ENCODE results near the gene SORCS3. TPM values are rescaled to one million over a fixed set of nuclear protein-coding genes. Genes with fewer than 3 reads are reported as not detected.

Gene SORCS3
- total RNA-seq, 4 donors from 2014 or later, result not detected

- intact Hi-C loops (cut with DNase I; ENCODE audit: low total_unique reads), result no loop called here
- DNase-seq (no peak), ATAC-seq (no peak)
- in situ Hi-C loops (cut with MboI; ENCODE audit: low sequenced_read_pairs in 4 of 4), result no loop called here
- H3K9me3 ChIP-seq, result no peaks in the 10 kb centered on the region
- H3K27ac ChIP-seq, result no peak overlapping the region
- TF ChIP-seq POLR2A (IDR thresholded peaks at IDR 0.05) (no peak), CTCF (IDR thresholded peaks at IDR 0.05 in 4 of 5, conservative IDR thresholded peaks at IDR 0.05 in 1 of 5) (no peak)
- no peaks in the 10 kb centered on the region for H3K27me3 ChIP-seq
- no peaks in the 10 kb centered on the region for H3K36me3 ChIP-seq
- H3K4me3 ChIP-seq, result no peak overlapping the region
- H3K4me1 ChIP-seq, result no peaks in the 10 kb centered on the region
Observed at GRCh38 chr10:105266966-105267539, 626.0 kb downstream of the SORCS3 start.

- in situ Hi-C loops (cut with MboI; ENCODE audit: low sequenced_read_pairs in 4 of 4), result no loop called here
- H3K4me3 ChIP-seq, result no peak overlapping the region
- H3K9me3 ChIP-seq, result no peaks in the 10 kb centered on the region
- TF ChIP-seq CTCF (IDR thresholded peaks at IDR 0.05 in 4 of 5, conservative IDR thresholded peaks at IDR 0.05 in 1 of 5) (no peak), POLR2A (IDR thresholded peaks at IDR 0.05) (no peak)
- intact Hi-C loops (cut with DNase I; ENCODE audit: low total_unique reads), result no loop called here
- H3K4me1 ChIP-seq, result no peaks in the 10 kb centered on the region
- no peak overlapping the region for H3K27ac ChIP-seq
- no peak for DNase-seq
- no peaks in the 10 kb centered on the region for H3K36me3 ChIP-seq
- no peak for ATAC-seq
- H3K27me3 ChIP-seq, result no peaks in the 10 kb centered on the region
Observed at GRCh38 chr10:105268961-105269360, 627.9 kb downstream of the SORCS3 start.

GRCh38 chr10:105269689-105270088, 628.6 kb downstream of the SORCS3 start:
- H3K27me3 ChIP-seq, result no peaks in the 10 kb centered on the region
- ATAC-seq, result no peak
- no peak for TF ChIP-seq POLR2A (IDR thresholded peaks at IDR 0.05)
- TF ChIP-seq CTCF (IDR thresholded peaks at IDR 0.05 in 4 of 5, conservative IDR thresholded peaks at IDR 0.05 in 1 of 5), result no peak
- no peaks in the 10 kb centered on the region for H3K36me3 ChIP-seq
- H3K4me1 ChIP-seq, result no peaks in the 10 kb centered on the region
- no peak for DNase-seq
- no peaks in the 10 kb centered on the region for H3K9me3 ChIP-seq
- in situ Hi-C loops (cut with MboI; ENCODE audit: low sequenced_read_pairs in 4 of 4) (no loop called here), intact Hi-C loops (cut with DNase I; ENCODE audit: low total_unique reads) (no loop called here)
- H3K4me3 ChIP-seq, result no peak overlapping the region
- H3K27ac ChIP-seq, result no peak overlapping the region

- no peaks in the 10 kb centered on the region for H3K9me3 ChIP-seq
- in situ Hi-C loops (cut with MboI; ENCODE audit: low sequenced_read_pairs in 4 of 4) (loop anchor here in 1 of 4 donors (25.0 kb wide), 1 partner anchor 113 kb away; no protein-coding TSS in a partner anchor), intact Hi-C loops (cut with DNase I; ENCODE audit: low total_unique reads) (no loop called here)
- DNase-seq, result no peak
- H3K27ac ChIP-seq, result no peak overlapping the region
- no peaks in the 10 kb centered on the region for H3K27me3 ChIP-seq
- no peak for ATAC-seq
- no peak overlapping the region for H3K4me3 ChIP-seq
- TF ChIP-seq CTCF (IDR thresholded peaks at IDR 0.05 in 4 of 5, conservative IDR thresholded peaks at IDR 0.05 in 1 of 5) (no peak), POLR2A (IDR thresholded peaks at IDR 0.05) (no peak)
- H3K4me1 ChIP-seq, result no peaks in the 10 kb centered on the region
- H3K36me3 ChIP-seq, result no peaks in the 10 kb centered on the region
Observed at GRCh38 chr10:105274556-105275070, 633.5 kb downstream of the SORCS3 start.

GRCh38 chr10:105278439-105278838, 637.3 kb downstream of the SORCS3 start:
- ATAC-seq (no peak), DNase-seq (no peak)
- intact Hi-C loops (cut with DNase I; ENCODE audit: low total_unique reads), result no loop called here
- Histone ChIP-seq H3K36me3 (no peaks in the 10 kb centered on the region), H3K4me1 (no peaks in the 10 kb centered on the region), H3K9me3 (no peaks in the 10 kb centered on the region), H3K4me3 (no peak overlapping the region), H3K27me3 (no peaks in the 10 kb centered on the region), H3K27ac (no peak overlapping the region)
- in situ Hi-C loops (cut with MboI; ENCODE audit: low sequenced_read_pairs in 4 of 4), result loop anchor here in 1 of 4 donors (25.0 kb wide), 1 partner anchor 109 kb away; no protein-coding TSS in a partner anchor
- no peak for TF ChIP-seq CTCF (IDR thresholded peaks at IDR 0.05 in 4 of 5, conservative IDR thresholded peaks at IDR 0.05 in 1 of 5)
- TF ChIP-seq POLR2A (IDR thresholded peaks at IDR 0.05), result no peak
